Measurements from ENCODE around the gene ADD2.

- no peak for TF ChIP-seq CTCF (IDR thresholded peaks at IDR 0.05; ENCODE audit: low read depth, low read length, poor library complexity, severe bottlenecking)
- TF ChIP-seq EZH2phosphoT487 (IDR thresholded peaks at IDR 0.05; ENCODE audit: borderline replicate concordance, low read length): no peak
These were observed 49.3 kb downstream of the ADD2 start for GRCh38 chr2:70718736-70719135.

Data from DOHH2 (cell line).